GM21786 (cell line): ENCODE measurements around the gene C12orf76.
"Not testable (repeated sequence)": the region's sequence is repeated elsewhere in the genome, so short reads cannot be mapped to it uniquely, and the experiment has no call there.

Source experiments
- ATAC-seq: cut with Tn5 transposase; IDR thresholded peaks from one replicate; pipeline ENCODE4 v1.9.1; 2021; ENCODE audit not compliant: unreplicated experiment

The C12orf76 gene

DNA sequence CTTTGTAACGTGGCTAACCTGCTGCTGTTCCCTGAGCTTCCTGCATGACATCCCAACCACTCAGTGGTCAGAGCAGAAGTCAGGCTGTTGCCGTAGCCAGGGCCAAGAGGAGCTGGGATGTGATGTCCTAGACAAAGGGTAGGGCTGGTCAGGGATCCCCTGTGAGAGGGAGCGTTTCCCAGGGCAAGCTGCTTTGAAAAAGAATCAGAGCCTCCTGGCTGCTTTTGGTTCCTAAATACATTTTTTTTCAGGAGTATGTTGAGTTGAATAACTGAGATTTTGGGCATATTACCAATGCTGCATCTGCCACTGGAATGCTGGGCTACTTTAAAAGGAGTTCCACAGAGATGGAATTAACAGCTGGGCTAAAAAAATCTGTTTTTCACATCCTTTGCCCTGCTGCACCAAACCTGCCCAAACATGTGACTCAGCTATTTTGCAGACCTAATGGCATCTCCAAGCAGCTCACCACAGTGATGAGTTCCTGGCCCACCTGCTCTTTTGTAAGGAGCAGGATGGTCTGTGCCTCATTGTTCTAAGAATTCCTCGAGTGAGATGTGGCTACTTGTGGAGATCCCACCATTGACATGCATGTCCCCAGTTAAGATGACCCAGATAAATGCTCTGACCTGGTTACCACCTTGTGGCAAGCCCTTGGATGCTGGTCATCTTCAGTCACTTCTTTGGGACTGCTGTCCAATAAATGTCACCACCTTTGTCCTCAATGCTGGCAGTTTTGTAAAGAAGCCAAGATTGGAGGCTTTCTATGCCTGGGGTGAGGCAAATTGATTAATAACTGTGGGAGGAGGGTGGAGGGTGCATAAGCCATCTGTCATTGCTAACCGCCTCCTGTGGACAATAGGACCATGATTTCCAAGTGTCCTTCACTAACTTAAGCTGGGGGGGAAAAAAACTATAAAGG, 25.0 kb downstream of the C12orf76 start:
- ATAC-seq: no peak

DNA sequence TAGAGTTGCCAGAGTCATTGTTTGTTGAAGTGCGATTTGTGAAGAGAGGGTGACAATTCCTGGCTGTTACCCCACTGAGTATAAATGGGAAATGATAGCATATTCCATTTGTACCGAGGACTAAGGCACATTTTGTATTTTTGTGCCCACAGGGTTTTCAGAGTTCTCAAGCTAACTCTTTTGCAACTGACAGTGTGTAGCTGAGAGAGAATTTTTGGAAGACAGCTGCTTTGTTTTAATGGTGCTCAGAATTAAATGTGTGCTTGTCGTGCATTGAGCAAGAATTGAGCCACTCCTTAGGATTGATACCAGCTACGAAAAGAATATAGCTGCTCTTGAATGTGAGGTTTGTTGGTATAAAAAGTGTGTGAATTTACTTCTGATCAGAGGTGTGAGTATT, 27.4 kb downstream of the C12orf76 start:
- no peak for ATAC-seq

DNA sequence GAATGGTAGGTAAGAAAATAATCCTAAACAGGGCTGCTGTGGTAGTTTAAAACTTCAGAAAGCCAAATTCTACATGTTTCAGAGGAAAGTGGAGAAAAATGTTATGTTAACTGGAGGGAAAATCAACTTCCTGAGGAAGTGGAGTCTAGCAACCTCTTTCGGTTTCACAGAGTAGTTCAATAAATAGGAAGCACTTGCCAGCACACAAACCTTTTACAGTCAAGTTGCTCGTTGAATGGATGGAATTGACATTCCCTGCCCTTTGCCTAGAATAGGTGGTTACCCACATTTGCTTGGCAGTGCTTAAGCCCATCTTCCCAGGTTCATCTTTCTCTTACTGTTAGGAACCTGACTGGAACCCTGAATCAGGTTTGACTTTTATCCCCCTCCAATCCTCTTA, 33.2 kb downstream of the C12orf76 start:
- ATAC-seq: no peak

DNA sequence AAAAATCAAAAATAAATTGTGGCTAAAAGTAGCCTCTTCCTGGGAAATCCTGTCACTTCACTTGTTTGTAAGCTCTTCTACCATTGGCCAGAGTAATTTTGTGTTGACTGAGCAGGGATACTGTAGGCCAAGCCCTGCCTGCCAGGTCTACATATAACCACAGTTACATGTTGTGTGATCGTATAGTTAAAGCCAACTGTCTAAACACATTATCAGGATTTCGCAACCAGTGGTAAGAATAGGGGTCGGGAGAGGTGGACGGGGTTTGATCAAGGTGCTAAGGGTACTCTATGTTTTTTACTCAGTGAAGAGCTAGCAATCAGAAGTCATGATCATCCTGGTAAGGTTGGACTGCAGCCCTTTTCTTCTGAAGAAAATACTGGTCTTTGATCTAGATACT, 35.7 kb downstream of the C12orf76 start:
- ATAC-seq: no peak

DNA sequence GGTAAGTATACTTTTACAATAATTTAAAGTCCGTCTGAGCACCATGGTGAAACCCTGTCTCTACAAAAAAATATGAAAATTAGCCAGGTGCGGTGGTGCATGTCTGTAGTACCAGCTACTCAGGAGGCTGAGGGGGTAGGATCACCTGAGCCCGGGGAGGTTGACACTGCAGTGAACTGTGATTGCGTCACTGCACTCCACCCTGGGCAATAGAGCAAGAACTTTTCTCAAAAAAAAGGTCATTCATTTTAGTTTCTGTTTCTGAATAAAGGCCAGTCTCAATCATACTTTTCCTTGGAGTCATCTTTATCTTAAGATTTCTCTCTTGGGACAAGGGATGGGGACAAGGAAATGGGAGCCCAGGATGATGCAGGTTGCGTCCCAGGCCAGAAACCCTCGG, 36.2 kb downstream of the C12orf76 start:
- no peak for ATAC-seq

DNA sequence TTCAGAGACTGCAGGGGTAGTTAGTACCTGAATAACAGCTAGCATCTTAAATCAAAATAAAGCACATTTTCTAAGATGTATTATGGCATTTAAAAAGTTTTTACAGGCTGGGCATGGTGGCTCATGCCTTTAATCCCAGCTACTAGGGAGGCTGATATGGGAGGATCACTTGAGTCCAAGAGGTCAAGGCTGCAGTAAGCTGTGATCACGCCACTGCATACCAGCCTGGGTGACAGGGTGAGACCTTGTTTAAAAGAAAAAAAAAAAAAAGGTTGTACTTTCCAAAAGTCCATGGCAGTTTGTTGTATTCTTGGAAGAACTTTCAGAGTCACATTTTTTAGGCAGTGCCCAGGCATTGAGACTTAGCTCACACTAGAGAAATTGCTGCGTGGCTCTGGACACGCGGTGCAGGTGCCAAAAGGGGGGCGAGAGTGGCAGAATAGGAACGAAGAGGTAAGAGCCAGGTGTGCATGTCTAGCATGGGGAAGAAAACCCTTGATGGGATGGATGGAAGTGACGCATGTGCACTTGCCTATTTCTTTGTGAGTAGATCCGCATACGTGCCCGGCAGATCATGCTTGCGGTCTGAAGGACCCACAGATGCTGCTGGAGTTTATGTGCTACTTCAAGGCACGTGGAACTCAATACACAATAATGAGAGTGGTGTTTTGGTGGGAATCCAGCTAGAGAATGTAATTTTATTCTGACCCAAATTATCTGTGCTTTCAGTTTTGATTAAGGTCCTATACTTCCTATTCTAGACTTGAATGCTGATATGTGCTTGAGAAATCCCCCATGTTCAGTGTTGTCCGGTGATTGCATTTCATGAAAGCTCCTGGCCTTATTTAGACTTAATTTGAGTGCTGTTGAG, 37.2 kb downstream of the C12orf76 start:
- ATAC-seq: peak; percentile 43

DNA sequence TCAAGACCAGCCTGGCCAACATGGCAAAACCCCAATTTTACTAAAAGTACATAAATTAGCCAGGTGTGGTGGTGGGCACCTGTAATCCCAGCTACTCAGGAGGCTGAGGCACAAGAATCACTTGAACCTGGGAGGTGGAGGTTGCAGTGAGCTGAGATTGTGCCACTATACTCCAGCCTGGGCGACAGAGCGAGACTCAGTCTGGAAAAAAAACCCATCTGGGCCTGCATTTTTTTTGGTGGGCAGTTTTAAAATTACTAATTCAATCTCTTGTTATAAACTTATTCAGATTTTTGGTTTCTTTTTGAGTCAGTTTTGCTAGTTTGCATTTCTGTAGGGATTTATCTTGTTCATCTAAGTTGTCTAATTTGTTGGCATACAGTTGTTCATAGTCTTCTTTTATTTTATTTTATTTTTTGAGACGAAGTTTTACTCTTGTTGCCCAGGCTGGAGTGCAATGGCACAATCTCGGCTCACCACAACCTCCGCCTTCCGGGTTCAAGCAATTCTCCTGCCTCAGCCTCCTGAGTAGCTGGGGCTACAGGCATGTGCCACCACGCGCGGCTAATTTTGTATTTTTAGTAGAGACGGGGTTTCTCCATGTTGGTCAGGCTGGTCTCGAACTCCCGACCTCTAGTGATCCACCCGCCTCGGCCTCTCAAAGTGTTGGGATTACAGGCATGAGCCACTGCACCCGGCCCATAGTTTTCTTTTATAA, 39.5 kb downstream of the C12orf76 start:
- not testable (repeated sequence) for ATAC-seq

DNA sequence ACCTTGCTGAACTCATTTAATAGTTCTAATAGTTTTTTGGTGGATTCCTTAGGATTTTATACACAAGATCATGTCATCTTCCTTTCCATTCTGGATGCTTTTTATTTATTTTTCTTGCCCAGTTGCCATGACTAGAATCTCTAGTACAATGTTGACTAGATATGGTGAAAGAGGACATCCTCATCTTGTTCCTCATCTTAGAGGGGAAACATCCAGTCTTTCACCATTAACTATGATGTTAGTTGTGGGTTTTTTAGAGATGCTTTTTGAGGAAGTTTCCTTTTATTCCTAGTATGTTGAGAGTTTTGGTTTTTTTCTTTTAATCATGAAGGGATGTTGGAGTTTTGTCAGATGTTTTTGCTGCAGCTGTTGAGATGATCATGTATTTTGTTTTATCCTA, 40.4 kb downstream of the C12orf76 start:
- no peak for ATAC-seq

DNA sequence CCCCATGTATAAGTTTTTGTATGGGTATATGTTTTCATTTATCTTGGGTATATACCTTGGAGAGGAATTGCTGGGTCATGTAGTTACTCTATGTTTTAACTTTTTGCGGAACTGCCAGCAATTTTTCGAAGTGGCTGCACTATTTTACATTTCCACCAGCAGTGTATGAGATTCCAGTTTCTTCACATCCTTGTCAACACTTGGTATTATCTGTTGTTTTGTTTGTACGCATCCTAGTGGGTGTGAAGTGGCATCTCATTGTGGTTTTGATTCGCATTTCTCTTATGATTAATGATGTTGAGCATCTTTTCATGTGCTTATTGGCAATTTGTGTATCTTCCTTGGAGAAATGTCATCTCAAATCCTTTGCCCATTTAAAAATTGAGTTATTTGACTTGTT, 42.2 kb downstream of the C12orf76 start:
- no peak for ATAC-seq

DNA sequence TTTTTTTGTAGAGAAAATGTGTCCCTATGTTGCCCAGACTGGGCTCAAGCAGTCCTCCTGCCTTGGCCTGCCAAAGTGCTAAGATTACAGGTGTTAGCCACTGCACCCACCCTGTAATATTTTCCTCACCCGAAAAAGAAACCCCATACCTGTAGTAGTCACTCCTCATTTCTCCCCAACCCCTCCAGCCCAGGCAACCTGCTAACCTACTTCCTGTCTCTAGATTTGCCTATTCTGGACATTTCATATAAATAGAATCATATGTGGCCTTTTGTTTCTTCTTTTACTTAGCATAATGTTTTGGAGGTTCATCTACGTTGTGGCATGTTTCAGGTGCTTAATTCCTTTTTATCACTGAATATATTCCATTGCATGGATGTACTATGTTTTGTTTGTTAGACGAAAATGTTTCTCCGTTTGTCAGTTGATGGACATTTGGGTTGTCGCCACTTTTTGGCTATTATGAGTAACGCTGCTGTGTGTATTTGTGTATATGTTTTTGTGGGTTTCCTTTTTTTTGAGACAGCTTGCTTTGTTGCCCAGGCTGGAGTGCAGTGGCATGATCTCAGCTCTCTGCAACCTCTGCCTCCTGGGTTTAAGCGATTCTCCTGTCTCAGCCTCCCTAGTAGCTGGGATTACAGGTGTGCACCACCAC, 42.9 kb downstream of the C12orf76 start:
- ATAC-seq: no peak

DNA sequence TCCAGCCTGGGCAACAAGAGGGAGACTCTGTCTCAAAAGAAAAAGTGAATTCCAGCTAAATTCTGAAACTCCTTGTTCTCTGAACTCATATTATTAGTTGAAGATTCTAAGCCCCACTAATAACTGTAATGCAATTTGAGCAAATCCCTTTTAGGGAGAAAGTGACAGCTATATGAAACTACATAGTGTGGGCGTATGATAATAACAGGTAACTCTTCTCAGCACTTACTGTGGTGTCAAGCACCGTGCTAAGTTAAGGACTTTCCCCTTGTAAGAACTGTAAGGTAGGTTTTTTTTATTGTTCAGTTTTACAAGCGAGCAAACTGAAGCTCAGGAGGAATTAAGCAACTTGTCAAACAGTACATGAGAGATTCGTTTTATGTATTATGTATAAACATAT, 43.7 kb downstream of the C12orf76 start:
- ATAC-seq: peak; percentile 60

DNA sequence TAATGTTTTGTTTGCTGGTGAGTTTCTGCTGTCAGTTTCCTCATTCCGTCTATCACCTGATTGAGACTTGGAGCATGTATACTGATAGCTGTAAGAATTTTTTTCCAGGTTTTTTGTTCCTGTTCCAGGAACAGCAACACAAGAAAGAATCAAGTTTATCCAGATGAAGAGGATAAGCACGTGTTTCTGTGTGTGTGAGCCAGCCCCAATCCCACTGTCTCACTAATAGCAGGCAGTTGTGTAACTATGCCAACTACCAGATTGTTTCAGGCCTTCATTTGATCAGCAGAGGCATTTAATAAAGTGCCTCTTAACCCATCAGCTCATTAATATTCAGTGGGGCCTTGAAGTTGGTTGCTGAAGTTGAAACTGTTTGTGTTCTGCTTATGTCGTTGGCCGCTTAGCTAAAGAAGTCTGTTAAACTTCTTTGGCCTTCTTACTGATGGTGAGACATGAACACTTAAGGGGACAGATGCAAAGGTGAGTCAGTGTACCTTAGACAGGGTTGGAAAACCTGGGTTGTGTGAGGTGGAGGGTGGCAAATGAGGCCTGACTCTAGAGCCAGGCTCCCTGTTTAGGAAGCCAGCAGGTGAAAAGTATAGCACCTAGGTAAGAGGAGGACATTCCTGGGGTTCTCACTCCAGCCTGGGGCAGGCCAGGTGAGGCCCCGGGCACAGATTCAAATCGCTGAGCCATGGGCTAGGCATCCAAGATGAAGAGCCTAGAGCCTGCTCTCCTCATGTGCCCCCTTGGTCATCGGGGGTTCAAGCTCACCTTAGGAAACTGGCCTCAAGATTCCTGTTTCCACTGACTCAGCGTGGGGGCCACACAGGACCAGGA, 45.4 kb downstream of the C12orf76 start:
- ATAC-seq: no peak

DNA sequence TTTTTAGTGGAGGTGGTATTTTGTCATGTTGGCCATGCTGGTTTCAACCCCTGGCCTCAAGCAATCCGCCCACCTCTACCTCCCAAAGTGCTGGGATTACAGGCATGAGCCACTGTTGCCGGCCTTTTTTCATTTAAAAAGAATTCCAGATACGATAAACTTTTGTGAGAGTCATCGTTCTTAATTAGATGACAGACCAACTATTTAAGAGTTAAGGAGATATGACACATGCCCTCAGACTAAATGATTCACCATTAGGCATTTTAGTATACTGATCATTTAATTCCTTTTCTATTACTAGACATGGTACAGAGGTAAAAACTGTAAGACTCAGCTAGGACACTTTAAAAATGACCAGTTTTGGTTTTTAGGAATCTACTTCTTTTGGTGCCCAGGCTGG, 46.7 kb downstream of the C12orf76 start:
- ATAC-seq: no peak

DNA sequence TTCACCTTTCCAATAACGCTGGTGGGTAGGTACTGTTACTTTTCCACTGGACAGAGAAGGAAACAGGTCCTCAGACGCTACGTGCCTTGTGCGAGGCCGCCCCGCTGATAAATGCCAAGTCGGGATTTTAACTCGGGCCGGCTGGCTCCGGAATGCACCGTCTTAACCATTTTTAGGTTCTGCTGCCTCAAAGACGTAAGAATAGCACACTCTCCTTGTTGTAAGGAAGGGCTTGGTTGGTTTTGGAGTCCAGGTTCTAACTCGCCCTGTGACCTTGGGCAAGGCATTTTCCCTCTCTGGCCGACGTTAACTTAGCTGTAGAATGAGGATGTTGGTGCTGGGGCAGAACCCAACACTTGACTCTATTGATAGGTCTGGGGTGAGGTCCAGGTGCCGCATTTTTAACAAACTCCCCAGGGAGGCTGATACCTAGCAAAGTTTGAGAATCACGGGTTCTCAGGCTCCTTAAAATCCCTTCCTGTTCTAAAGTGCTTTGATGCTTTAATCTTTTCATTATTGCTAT, 48.3 kb downstream of the C12orf76 start:
- no peak for ATAC-seq

DNA sequence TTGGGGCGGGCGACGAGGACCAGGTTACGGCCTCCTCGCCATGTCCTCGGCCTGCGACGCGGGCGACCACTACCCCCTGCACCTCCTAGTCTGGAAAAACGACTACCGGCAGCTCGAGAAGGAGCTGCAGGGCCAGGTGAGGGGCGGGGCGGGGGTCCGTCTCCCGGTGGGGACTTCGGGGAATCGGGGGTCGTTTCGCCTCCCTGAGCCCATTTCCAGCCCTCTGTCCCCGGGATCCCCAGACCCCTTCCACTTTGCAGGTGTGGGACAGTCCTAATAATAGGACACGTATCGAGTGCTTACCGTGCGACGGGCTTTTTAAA, 48.7 kb downstream of the C12orf76 start:
- ATAC-seq: no peak

DNA sequence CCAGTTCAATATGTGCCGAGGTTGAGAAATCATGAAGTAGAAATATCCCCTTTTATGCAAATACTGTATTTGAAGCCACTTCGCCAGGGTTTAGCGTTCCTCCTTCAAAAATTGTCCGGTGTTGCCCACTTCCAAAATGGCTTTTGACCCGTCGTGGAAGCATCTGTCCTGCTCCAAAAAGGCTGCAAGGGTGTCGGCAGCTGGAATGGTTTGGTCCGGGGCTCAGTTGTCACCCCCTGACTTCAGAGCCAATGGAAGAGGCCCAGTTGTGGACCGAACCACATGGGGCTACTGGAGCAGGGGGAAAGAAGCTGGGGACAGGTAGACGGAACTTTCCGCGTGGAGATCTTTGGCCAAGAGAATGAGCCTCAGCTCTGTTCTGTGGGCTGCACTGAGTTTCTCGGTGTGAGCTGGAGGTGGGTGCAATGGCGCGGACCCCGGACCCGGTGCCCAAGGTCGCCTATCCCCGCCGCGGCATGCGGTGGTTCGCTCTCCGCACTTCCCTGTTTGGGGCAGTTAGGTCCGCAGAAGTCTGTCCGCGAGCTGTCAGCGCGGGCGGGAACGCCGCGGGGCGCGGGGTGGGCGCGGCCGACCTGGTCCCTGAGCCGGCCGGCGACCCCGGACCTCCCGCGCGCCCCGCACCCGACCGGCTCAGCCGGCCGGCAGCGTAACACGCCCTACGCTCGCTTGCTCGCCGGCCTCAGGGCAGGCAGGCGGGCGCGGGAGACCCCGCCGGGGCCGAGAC, 49.2 kb downstream of the C12orf76 start, which contains the start of gene ANKRD13A:
Gene ANKRD13A, plus strand, starts transcription at position 527 of the 745 bp plus-strand sequence. CDS start 259 bp downstream, outside the sequence.
- ATAC-seq: peak; percentile 55

DNA sequence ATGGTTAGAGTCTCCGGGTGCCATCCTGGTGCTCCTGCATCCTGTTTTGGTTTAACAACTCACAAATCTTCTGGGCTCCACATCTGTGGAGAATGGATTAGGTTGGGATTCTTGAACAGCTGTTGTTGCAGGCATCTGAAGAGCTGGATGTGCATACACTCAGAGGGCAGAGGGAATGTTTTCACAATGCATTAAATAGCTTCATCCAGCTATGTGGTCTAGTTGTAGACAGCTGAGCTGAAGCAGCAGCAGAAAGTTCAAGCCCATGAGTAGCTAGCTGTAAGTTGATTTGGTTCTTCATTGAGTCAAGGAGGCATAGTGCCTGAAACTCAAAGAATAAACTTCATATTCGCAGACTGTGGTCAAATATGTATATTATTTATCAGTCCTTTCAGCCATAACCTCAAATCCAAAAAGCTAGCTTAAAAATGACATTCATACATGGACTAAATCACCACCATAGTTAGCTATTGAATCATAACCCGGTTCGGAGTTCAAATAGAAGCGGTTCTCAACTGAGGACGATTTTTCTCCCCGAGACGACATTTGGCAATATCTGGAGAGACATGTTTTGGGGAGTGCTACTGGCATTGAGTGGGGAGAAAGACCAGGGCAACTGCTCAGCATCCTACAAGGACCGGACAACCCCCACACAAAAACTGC, 50.0 kb downstream of the C12orf76 start:
- no peak for ATAC-seq

DNA sequence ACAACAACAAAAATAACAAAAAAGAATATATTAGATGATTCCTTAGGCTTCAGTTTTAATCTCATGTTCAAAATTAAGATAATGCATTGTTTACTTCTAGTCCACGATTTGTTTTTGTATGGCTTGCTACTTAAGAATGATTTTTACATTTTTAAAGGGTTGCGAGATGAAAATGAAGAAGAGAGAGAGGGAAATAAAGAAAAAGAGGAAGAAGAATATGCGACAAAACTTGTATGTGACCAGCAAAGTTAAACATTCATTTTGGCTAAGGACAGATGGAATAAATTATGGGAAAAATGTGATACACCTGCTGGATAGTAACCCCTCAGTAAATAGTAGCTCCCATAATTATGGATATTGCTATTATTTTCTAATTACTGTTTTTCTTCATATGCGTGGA, 50.9 kb downstream of the C12orf76 start:
- ATAC-seq: no peak

DNA sequence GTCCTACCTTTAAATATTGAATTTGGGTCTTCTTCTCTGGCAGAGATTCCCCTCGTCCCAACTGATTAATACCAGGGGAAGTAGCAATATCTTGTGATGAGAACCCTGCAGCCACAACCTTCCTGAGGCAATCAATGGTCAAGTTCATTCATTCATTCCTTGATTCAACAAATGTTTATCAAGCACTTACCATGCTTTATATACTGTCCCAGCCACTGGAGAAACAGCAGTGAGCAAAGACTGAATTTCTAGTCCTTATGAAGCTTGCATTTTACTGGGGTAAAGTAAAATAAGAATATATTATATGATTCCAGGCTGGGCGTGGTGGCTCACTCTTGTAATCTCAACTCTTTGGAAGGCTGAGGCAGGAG, 51.9 kb downstream of the C12orf76 start:
- no peak for ATAC-seq
